H1 (cell line): ENCODE results near the gene LY6G5B. TPM values are rescaled to one million over a fixed set of nuclear protein-coding genes. Genes with fewer than 3 reads are reported as not detected.

Experiments
- HDAC6 ChIP-seq: IDR thresholded peaks from one replicate; pipeline ENCODE4 v1.7.1; 2012; ENCODE audit warnings: low read depth, mild to moderate bottlenecking, inconsistent platforms, low read length, moderate library complexity
- TCF12 ChIP-seq: IDR thresholded peaks from 2 replicates; pipeline ENCODE4 v1.6.1; 2011; ENCODE audit warnings: low read depth, mild to moderate bottlenecking, low read length
- polyA plus RNA-seq, 7 experiments: library from polyadenylated mRNA; depleted of rRNA in 3 of 7; stranded (reverse) in 5 of 7; unstranded in 2 of 7; fragments of >200 nt in 5 of 7; fragments of 200-250 nt in 2 of 7; gene quantifications; 1 replicate in 5 of 7; 2 replicates in 1 of 7; 4 replicates in 1 of 7; pipeline versions ENCODE4 v1.2.1 to v1.2.3, GENCODE V29; 2011 to 2013; ENCODE audit warnings: missing spikeins in 2 of 7, mixed read lengths in 2 of 7
- total RNA-seq: library from RNA; stranded (reverse); fragmentation: NEBNext Ultra II Directional; extraction: Animal tissue kit (Norgen Biotek cat#: 25700); gene quantifications from 2 replicates; pipeline ENCODE4 v1.2.1, GENCODE V29; 2021

LY6G5B gene
- total and polyA plus RNA-seq, 2 of the 8 experiments (the other 6 are each of a cell fraction or from before 2014, with no cell fraction given): 10.6 to 12.6 TPM

GRCh38 chr6:31705931-31706330, 36.2 kb downstream of the LY6G5B start (continued):
- TF ChIP-seq TCF12: no peak
- TF ChIP-seq HDAC6: no peak
